ENCODE data around the gene SF1.

- TF ChIP-seq, protein P1, sequence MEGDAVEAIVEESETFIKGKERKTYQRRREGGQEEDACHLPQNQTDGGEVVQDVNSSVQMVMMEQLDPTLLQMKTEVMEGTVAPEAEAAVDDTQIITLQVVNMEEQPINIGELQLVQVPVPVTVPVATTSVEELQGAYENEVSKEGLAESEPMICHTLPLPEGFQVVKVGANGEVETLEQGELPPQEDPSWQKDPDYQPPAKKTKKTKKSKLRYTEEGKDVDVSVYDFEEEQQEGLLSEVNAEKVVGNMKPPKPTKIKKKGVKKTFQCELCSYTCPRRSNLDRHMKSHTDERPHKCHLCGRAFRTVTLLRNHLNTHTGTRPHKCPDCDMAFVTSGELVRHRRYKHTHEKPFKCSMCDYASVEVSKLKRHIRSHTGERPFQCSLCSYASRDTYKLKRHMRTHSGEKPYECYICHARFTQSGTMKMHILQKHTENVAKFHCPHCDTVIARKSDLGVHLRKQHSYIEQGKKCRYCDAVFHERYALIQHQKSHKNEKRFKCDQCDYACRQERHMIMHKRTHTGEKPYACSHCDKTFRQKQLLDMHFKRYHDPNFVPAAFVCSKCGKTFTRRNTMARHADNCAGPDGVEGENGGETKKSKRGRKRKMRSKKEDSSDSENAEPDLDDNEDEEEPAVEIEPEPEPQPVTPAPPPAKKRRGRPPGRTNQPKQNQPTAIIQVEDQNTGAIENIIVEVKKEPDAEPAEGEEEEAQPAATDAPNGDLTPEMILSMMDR (IDR thresholded peaks at IDR 0.05), result no peak
- TF ChIP-seq POLR2A (IDR thresholded peaks at IDR 0.05), result no peak
These were observed 49.1 kb upstream of the SF1 start for GRCh38 chr11:64827451-64827839.
